Mesenchymal stem cell (in vitro differentiated cells and primary cell): ENCODE measurements around the gene HDAC7.

ENCODE experiments used
- DNase-seq: peaks from one replicate; pipeline ENCODE4 v3.0.0-alpha.2; 2013
- H2AFZ ChIP-seq: one replicate; pipeline ENCODE4 v1.6.1; 2013; ENCODE audit warnings: low read depth, mild to moderate bottlenecking, control low read depth, inconsistent platforms, low read length, moderate library complexity
- H2AK5ac ChIP-seq: 2 replicates; pipeline ENCODE4 v1.6.1; 2013; ENCODE audit warnings: low read length, moderate library complexity, mild to moderate bottlenecking, inconsistent platforms; ENCODE audit not compliant: severe bottlenecking
- H2BK120ac ChIP-seq: one replicate; pipeline ENCODE4 v1.6.1; 2013; ENCODE audit warnings: low read depth, mild to moderate bottlenecking, inconsistent platforms, low read length, moderate library complexity
- H2BK12ac ChIP-seq, 2 experiments: one replicate each; pipeline ENCODE4 v1.6.1; 2013; ENCODE audit warnings: inconsistent platforms in 2 of 2, low read length in 2 of 2, mild to moderate bottlenecking in 2 of 2, moderate library complexity in 2 of 2, control low read depth in 1 of 2
- H2BK15ac ChIP-seq: one replicate; pipeline ENCODE4 v1.6.1; 2013; ENCODE audit warnings: mild to moderate bottlenecking, low read depth, inconsistent platforms; ENCODE audit not compliant: poor library complexity, severe bottlenecking
- H2BK5ac ChIP-seq: 2 replicates; pipeline ENCODE4 v1.6.1; 2013; ENCODE audit warnings: low read depth, mild to moderate bottlenecking, low read length, control low read depth, inconsistent platforms; ENCODE audit not compliant: poor library complexity, severe bottlenecking
- H3K14ac ChIP-seq, 2 experiments: one replicate each; pipeline ENCODE4 v1.6.1; 2013; ENCODE audit warnings: inconsistent platforms in 2 of 2, low read length in 2 of 2, control low read depth in 1 of 2, mild to moderate bottlenecking in 1 of 2, moderate library complexity in 1 of 2
- H3K18ac ChIP-seq, 2 experiments: one replicate each; pipeline ENCODE4 v1.6.1; 2013; ENCODE audit warnings: inconsistent platforms in 2 of 2, low read length in 2 of 2, control low read depth in 1 of 2, low read depth in 1 of 2, mild to moderate bottlenecking in 1 of 2
- H3K23ac ChIP-seq, 2 experiments: one replicate each; pipeline ENCODE4 v1.6.1; 2013; ENCODE audit warnings: inconsistent platforms in 2 of 2, low read length in 2 of 2, mild to moderate bottlenecking in 2 of 2, moderate library complexity in 2 of 2, control low read depth in 1 of 2
- H3K27ac ChIP-seq: 2 replicates; pipeline ENCODE4 v1.5.1; 2013; ENCODE audit warnings: mild to moderate bottlenecking, moderate library complexity, low read length, control low read depth, inconsistent platforms; ENCODE audit not compliant: poor library complexity, severe bottlenecking
- H3K27me3 ChIP-seq, 2 experiments: 2 replicates each; pipeline versions ENCODE4 v1.6.1 to v1.7.0; 2013; ENCODE audit warnings: low read length in 2 of 2, mild to moderate bottlenecking in 2 of 2, moderate library complexity in 2 of 2, control low read depth in 1 of 2, inconsistent platforms in 1 of 2; ENCODE audit not compliant: control insufficient read depth in 1 of 2, insufficient read depth in 1 of 2
- H3K36me3 ChIP-seq, 2 experiments: 2 replicates each; pipeline versions ENCODE4 v1.6.1 to v1.7.0; 2013; ENCODE audit warnings: low read length in 2 of 2, control low read depth in 1 of 2, inconsistent platforms in 1 of 2, low read depth in 1 of 2, mild to moderate bottlenecking in 1 of 2; ENCODE audit not compliant: insufficient read depth in 2 of 2, control insufficient read depth in 1 of 2
- H3K4ac ChIP-seq, 2 experiments: one replicate each; pipeline ENCODE4 v1.6.1; 2013; ENCODE audit warnings: inconsistent platforms in 2 of 2, low read length in 2 of 2, mild to moderate bottlenecking in 2 of 2, moderate library complexity in 2 of 2, control low read depth in 1 of 2, low read depth in 1 of 2
- H3K4me1 ChIP-seq: 2 replicates; pipeline ENCODE4 v1.6.1; 2013; ENCODE audit warnings: low read depth, low read length, control low read depth; ENCODE audit not compliant: control insufficient read depth, insufficient read depth
- H3K4me2 ChIP-seq: 2 replicates; pipeline ENCODE4 v1.6.1; 2013; ENCODE audit warnings: low read length, mild to moderate bottlenecking, inconsistent platforms; ENCODE audit not compliant: poor library complexity, severe bottlenecking
- H3K4me3 ChIP-seq, 2 experiments: 2 replicates each; pipeline versions ENCODE4 v1.5.1 to v1.7.0; 2013; ENCODE audit warnings: low read length in 2 of 2, mild to moderate bottlenecking in 2 of 2, control low read depth in 1 of 2, low read depth in 1 of 2; ENCODE audit not compliant: insufficient read depth in 1 of 2
- H3K79me1 ChIP-seq: replicated peaks from 2 replicates; pipeline ENCODE4 v1.6.1; 2013; ENCODE audit warnings: mild to moderate bottlenecking, control low read depth, low read length, inconsistent platforms; ENCODE audit not compliant: poor library complexity, severe bottlenecking
- H3K9ac ChIP-seq: 2 replicates; pipeline ENCODE4 v1.7.0; 2013; ENCODE audit warnings: mild to moderate bottlenecking, low read length, moderate library complexity
- H3K9me3 ChIP-seq: 2 replicates; pipeline ENCODE4 v1.7.0; 2013; ENCODE audit warnings: mild to moderate bottlenecking, low read length; ENCODE audit not compliant: control insufficient read depth
- H4K8ac ChIP-seq: one replicate; pipeline ENCODE4 v1.6.1; 2013; ENCODE audit warnings: inconsistent platforms, mild to moderate bottlenecking, low read length, moderate library complexity
- H4K91ac ChIP-seq: one replicate; pipeline ENCODE4 v1.6.1; 2013; ENCODE audit warnings: mild to moderate bottlenecking, low read length, inconsistent platforms
- WGBS: methylation state at CpG from one replicate; pipeline ENCODE4 v1.1.7; 2013; ENCODE audit warnings: mixed read lengths; 5-methylcytosine and 5-hydroxymethylcytosine counted together

HDAC7 gene

DNA sequence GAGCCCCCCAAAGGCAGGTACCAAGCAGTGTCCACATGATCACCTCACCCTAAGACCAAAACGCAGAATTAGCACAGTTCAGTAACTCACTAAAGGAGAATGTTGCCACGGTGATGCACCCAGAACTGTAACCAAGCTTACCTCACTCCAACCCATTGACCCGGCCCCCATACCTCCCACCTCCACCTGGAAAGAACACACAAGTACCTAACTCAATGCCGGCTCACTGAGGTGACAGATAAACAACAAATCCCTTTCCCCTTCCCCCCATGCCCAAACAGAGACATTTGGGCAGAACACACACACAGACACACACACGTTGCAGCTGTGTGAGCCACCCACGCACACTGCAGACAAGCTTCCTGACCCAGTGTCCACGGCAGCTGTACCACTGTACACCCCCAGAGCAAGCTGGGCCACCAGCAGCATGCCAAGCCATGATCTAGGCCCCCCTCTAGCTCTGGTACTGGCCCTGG lies 62.3 kb downstream of the HDAC7 start:
- Histone ChIP-seq H2AK5ac (no peak overlapping the region), H3K4ac (peak overlapping the region in 1 of 2 experiments; percentile 20), H3K23ac (peak overlapping the region in 1 of 2 experiments; percentile 46), H3K9ac (peak overlapping the region; percentile 90), H4K91ac (peak overlapping the region; percentile 35), H2BK15ac (no peak overlapping the region), H3K4me1 (peaks cover 53% of the 10 kb centered on the region), H3K14ac (peak overlapping the region in 1 of 2 experiments; percentile 77), H2BK120ac (no peak overlapping the region), H3K27ac (peak overlapping the region; percentile 74), H3K27me3 (no peaks in the 10 kb centered on the region), H3K4me3 (peak overlapping the region; percentile 63 to 85), H2BK5ac (no peak overlapping the region), H3K18ac (peak overlapping the region in 1 of 2 experiments; percentile 67), H3K9me3 (no peaks in the 10 kb centered on the region), H4K8ac (no peak overlapping the region), H2BK12ac (peak overlapping the region in 1 of 2 experiments; percentile 29), H3K79me1 (peaks cover 18% of the 10 kb centered on the region), H3K36me3 (peaks cover 0 to 19% of the 10 kb centered on the region in 2 experiments), H3K4me2 (peak overlapping the region; percentile 92), H2AFZ (no peak overlapping the region)
- no peak for DNase-seq
- 68% methylated on average over 7 of the region's 7 CpGs for WGBS

DNA sequence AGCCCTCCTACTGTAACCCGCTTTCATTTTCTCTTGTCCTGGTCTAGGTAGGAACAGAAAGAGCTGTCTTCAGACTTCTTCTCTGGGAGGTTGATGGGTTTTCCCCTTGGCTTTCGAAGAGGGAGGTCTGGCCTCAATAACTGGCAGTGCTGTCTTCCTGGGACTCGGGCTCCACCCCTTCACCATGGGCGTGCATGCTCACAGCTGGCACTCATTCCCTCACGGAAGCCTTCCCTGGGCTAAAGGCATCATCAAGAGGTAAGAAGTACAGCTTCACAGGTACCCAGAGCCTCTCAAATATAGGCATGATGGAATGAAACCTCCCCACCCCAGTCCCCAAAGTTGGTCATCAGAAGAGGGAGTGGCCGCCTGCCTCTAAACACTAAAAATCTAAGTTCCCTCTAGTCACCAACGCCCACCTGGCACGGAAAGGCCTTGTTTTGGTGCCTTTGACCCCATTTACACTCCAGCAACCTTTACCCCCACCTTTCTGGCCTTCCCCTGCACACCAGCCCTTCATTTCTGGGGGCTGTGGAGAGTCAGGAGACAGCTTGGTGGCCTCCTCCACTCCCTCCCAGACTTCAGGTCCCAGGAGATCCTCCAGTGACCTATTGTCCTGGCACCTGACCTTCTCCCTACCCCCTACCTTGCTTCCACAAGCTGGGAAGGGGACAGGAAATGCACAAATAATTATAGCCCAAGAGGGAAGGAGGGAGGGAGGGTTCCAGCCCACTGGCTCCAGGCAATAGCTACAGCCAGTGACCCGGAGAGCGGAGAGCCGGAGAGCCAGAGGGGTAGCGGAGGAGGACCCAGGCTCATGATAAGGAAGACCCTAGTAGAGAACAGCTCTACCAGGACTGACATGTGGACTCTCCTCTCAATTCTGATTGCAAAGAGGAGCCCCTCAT lies 63.8 kb downstream of the HDAC7 start:
- no peak overlapping the region for H3K18ac ChIP-seq
- no peak overlapping the region for H3K4me3 ChIP-seq
- H2BK12ac ChIP-seq: no peak overlapping the region
- H3K27ac ChIP-seq: no peak overlapping the region
- H3K4me2 ChIP-seq: peak overlapping the region; percentile 53
- no peak overlapping the region for H2BK120ac ChIP-seq
- H3K14ac ChIP-seq: no peak overlapping the region
- H3K36me3 ChIP-seq: peaks cover 0 to 34% of the 10 kb centered on the region in 2 experiments
- no peak overlapping the region for H2AFZ ChIP-seq
- H3K4me1 ChIP-seq: peaks cover 57% of the 10 kb centered on the region
- peak overlapping the region in 1 of 2 experiments; percentile 2 for H3K4ac ChIP-seq
- no peaks in the 10 kb centered on the region for H3K9me3 ChIP-seq
- no peak overlapping the region for H3K23ac ChIP-seq
- DNase-seq: no peak
- H4K8ac ChIP-seq: no peak overlapping the region
- no peak overlapping the region for H3K9ac ChIP-seq
- no peak overlapping the region for H2BK15ac ChIP-seq
- WGBS: 91% methylated on average over 12 of the region's 12 CpGs
- H4K91ac ChIP-seq: no peak overlapping the region
- H2AK5ac ChIP-seq: peak overlapping the region; percentile 62
- H3K27me3 ChIP-seq: no peaks in the 10 kb centered on the region
- H2BK5ac ChIP-seq: no peak overlapping the region
- H3K79me1 ChIP-seq: peaks cover 22% of the 10 kb centered on the region

DNA sequence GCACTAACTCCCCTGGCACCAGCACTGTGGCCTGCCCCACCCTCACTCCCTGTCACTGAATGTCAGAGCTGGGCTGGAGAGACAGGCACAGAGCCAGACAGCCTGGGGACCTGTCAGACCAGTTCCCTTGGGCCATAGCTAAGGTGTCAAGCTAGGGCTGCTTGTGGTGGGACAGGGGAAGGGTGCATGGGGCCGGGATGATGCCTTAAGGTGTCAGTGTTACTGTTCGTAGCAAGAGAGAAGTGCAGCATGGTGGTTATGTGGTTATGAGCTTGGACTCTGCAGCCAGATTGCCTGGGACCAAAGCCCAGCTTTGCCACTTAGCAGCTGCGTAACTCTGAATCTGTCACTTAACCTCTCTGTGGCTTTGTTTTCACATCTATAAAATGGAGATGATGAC lies 64.8 kb downstream of the HDAC7 start:
- no peak overlapping the region for H3K27ac ChIP-seq
- H2BK5ac ChIP-seq: no peak overlapping the region
- no peak overlapping the region for H3K23ac ChIP-seq
- peak overlapping the region in 1 of 2 experiments; percentile 10 for H3K4ac ChIP-seq
- H3K9ac ChIP-seq: no peak overlapping the region
- peak overlapping the region in 1 of 2 experiments; percentile 13 for H3K14ac ChIP-seq
- H3K18ac ChIP-seq: no peak overlapping the region
- no peak overlapping the region for H4K8ac ChIP-seq
- H3K27me3 ChIP-seq: no peaks in the 10 kb centered on the region
- H3K36me3 ChIP-seq: peaks cover 0 to 44% of the 10 kb centered on the region in 2 experiments
- DNase-seq: no peak
- no peak overlapping the region for H3K4me2 ChIP-seq
- peak overlapping the region; percentile 6 to 75 for H2BK12ac ChIP-seq
- peak overlapping the region in 1 of 2 experiments; percentile 17 for H3K4me3 ChIP-seq
- no peak overlapping the region for H2BK120ac ChIP-seq
- peak overlapping the region; percentile 9 for H4K91ac ChIP-seq
- peak overlapping the region; percentile 35 for H2AK5ac ChIP-seq
- WGBS: 91% methylated on average over 3 of the region's 3 CpGs
- no peaks in the 10 kb centered on the region for H3K9me3 ChIP-seq
- peaks cover 22% of the 10 kb centered on the region for H3K79me1 ChIP-seq
- H3K4me1 ChIP-seq: peaks cover 59% of the 10 kb centered on the region
- H2AFZ ChIP-seq: no peak overlapping the region
- H2BK15ac ChIP-seq: no peak overlapping the region

DNA sequence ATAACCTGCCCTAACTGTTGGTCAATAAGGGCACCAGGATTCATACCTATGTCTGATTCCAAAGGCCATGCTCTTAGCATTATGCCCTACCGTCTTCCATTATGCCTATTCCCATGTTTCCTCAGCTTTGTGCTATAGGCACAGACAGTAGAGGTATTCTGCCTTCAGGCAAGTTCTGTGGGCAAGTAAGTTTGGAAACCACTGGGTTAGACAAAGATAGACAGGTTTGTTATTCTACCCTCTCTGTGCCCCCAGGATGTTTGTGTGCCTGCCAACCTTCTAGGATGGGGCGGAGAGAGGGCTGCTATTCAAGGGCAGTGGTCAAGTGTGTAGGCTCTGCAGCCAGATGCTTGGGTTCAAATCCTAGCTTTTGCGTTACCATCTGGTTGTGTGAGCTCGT lies 65.6 kb downstream of the HDAC7 start:
- Histone ChIP-seq H3K9me3 (no peaks in the 10 kb centered on the region), H2BK5ac (no peak overlapping the region), H3K4me3 (no peak overlapping the region), H2AFZ (no peak overlapping the region), H2BK12ac (peak overlapping the region in 1 of 2 experiments; percentile 42), H3K27me3 (no peaks in the 10 kb centered on the region), H3K23ac (no peak overlapping the region), H3K27ac (no peak overlapping the region), H2AK5ac (no peak overlapping the region), H3K4me2 (no peak overlapping the region), H3K36me3 (peaks cover 0 to 51% of the 10 kb centered on the region in 2 experiments), H2BK15ac (no peak overlapping the region), H3K4me1 (peaks cover 54% of the 10 kb centered on the region), H3K14ac (no peak overlapping the region), H4K91ac (no peak overlapping the region), H3K9ac (no peak overlapping the region), H3K79me1 (peaks cover 23% of the 10 kb centered on the region), H3K18ac (no peak overlapping the region), H4K8ac (no peak overlapping the region), H2BK120ac (no peak overlapping the region), H3K4ac (no peak overlapping the region)
- no peak for DNase-seq
- 86% methylated on average over 4 of the region's 4 CpGs for WGBS
